HEK293 (cell line): ENCODE data around the gene ADGB.

ENCODE experiments used
- CTCF ChIA-PET: fragments of 350-600 bp; formaldehyde crosslinking; extraction: SDS; loops from one replicate; lab custom pipeline; 2021; ENCODE audit warnings: antibody characterized with exemption; lab: Yijun Ruan, JAX
- POLR2A ChIA-PET: fragments of 300-600 bp; formaldehyde crosslinking; extraction: SDS; loops from one replicate; lab custom pipeline; 2020; ENCODE audit warnings: antibody characterized with exemption, inconsistent platforms; lab: Yijun Ruan, JAX
- H3K27ac ChIP-seq: fragments of 200-500 bp; sonication (Bioruptor generic); 2 replicates; pipeline ENCODE4 v1.5.1; 2014; ENCODE audit warnings: low read depth, low read length, control low read depth, inconsistent platforms; ENCODE audit errors: extremely low read depth
- H3K36me3 ChIP-seq, 2 experiments: fragments of 200-500 bp in 1 of 2; sonication (Bioruptor generic) in 1 of 2; 1 replicate in 1 of 2; 2 replicates in 1 of 2; pipeline ENCODE4 v1.5.1; 2014 to 2017; ENCODE audit warnings: inconsistent platforms in 2 of 2, low read length in 2 of 2; ENCODE audit not compliant: control insufficient read depth in 2 of 2, insufficient read depth in 1 of 2
- H3K4me1 ChIP-seq: fragments of 200-500 bp; sonication (Bioruptor generic); 2 replicates; pipeline ENCODE4 v1.5.1; 2014; ENCODE audit warnings: mild to moderate bottlenecking, low read length, inconsistent platforms; ENCODE audit not compliant: control insufficient read depth, insufficient read depth
- H3K4me3 ChIP-seq: 2 replicates; pipeline ENCODE4 v1.5.1; 2011; ENCODE audit warnings: low read depth, mild to moderate bottlenecking, control low read depth, low read length, moderate library complexity
- H3K9me3 ChIP-seq: fragments of 200-500 bp; sonication (Bioruptor generic); 2 replicates; pipeline ENCODE4 v1.5.1; 2014; ENCODE audit warnings: low read depth, low read length, inconsistent platforms; ENCODE audit not compliant: control insufficient read depth, insufficient read depth
- IKZF3 ChIP-seq: fragments of 450-650 bp; IDR thresholded peaks from 2 replicates; pipeline ENCODE4 v1.5.0; 2018; ENCODE audit warnings: missing biosample characterization, mild to moderate bottlenecking, missing genetic modification characterization, moderate library complexity
- OSR2 ChIP-seq: fragments of 450-650 bp; formaldehyde crosslinking; IDR thresholded peaks from 2 replicates; pipeline ENCODE4 v1.5.1; 2016; ENCODE audit warnings: missing biosample characterization, missing genetic modification characterization
- SETDB1 ChIP-seq: IDR thresholded peaks from one replicate; pipeline ENCODE4 v1.6.1; 2017; ENCODE audit warnings: mild to moderate bottlenecking, low read length, moderate library complexity, mixed read lengths; ENCODE audit not compliant: insufficient read length
- SP3 ChIP-seq: fragments of 450-650 bp; formaldehyde crosslinking; IDR thresholded peaks from 2 replicates; pipeline ENCODE4 v1.5.1; 2016; ENCODE audit warnings: missing biosample characterization, missing genetic modification characterization
- ZIC2 ChIP-seq: fragments of 450-650 bp; formaldehyde crosslinking; IDR thresholded peaks from 2 replicates; pipeline ENCODE4 v1.5.1; 2016; ENCODE audit warnings: missing biosample characterization, missing genetic modification characterization
- ZNF132 ChIP-seq: fragments of 450-650 bp; formaldehyde crosslinking; IDR thresholded peaks from 2 replicates; pipeline ENCODE4 v1.5.1; 2017; ENCODE audit warnings: missing biosample characterization, missing genetic modification characterization, borderline replicate concordance
- ZNF19 ChIP-seq: fragments of 450-650 bp; formaldehyde crosslinking; IDR thresholded peaks from 2 replicates; pipeline ENCODE4; 2016; ENCODE audit warnings: missing biosample characterization, missing genetic modification characterization, low read depth
- ZNF24 ChIP-seq: fragments of 450-650 bp; formaldehyde crosslinking; IDR thresholded peaks from 2 replicates; pipeline ENCODE4 v1.5.1; 2016; ENCODE audit warnings: missing biosample characterization, missing genetic modification characterization
- ZNF311 ChIP-seq: fragments of 450-650 bp; formaldehyde crosslinking; IDR thresholded peaks from 2 replicates; pipeline ENCODE4 v1.5.1; 2017; ENCODE audit warnings: missing biosample characterization, missing genetic modification characterization, borderline replicate concordance
- ZNF423 ChIP-seq: fragments of 450-650 bp; formaldehyde crosslinking; IDR thresholded peaks from 2 replicates; pipeline ENCODE4 v1.5.1; 2016; ENCODE audit warnings: missing biosample characterization, missing genetic modification characterization
- ZNF473 ChIP-seq: fragments of 450-650 bp; formaldehyde crosslinking; IDR thresholded peaks from 2 replicates; pipeline ENCODE4 v1.5.1; 2017; ENCODE audit warnings: missing biosample characterization, missing genetic modification characterization
- ZNF664 ChIP-seq: fragments of 450-650 bp; formaldehyde crosslinking; IDR thresholded peaks from 2 replicates; pipeline ENCODE4 v1.5.1; 2016; ENCODE audit warnings: missing biosample characterization, missing genetic modification characterization
- ZNF707 ChIP-seq: fragments of 450-650 bp; formaldehyde crosslinking; IDR thresholded peaks from 2 replicates; pipeline ENCODE4 v1.5.1; 2016; ENCODE audit warnings: missing biosample characterization, missing genetic modification characterization
- ZSCAN16 ChIP-seq: fragments of 450-650 bp; formaldehyde crosslinking; IDR thresholded peaks from 2 replicates; pipeline ENCODE4 v1.5.1; 2016; ENCODE audit warnings: missing biosample characterization, missing genetic modification characterization
- TF ChIP-seq, protein P1 (sequence below): fragments of 450-650 bp; formaldehyde crosslinking; IDR thresholded peaks from 2 replicates; pipeline ENCODE4 v1.5.1; 2016; ENCODE audit warnings: missing biosample characterization, missing genetic modification characterization, low read depth
- TF ChIP-seq, protein P2 (sequence below): fragments of 450-650 bp; formaldehyde crosslinking; IDR thresholded peaks from 2 replicates; pipeline ENCODE4; 2016; ENCODE audit warnings: missing biosample characterization, missing genetic modification characterization
- TF ChIP-seq, protein P3 (sequence below): fragments of 450-650 bp; formaldehyde crosslinking; IDR thresholded peaks from 2 replicates; pipeline ENCODE4 v1.5.0; 2017; ENCODE audit warnings: missing biosample characterization, missing genetic modification characterization, borderline replicate concordance

The ADGB gene

DNA sequence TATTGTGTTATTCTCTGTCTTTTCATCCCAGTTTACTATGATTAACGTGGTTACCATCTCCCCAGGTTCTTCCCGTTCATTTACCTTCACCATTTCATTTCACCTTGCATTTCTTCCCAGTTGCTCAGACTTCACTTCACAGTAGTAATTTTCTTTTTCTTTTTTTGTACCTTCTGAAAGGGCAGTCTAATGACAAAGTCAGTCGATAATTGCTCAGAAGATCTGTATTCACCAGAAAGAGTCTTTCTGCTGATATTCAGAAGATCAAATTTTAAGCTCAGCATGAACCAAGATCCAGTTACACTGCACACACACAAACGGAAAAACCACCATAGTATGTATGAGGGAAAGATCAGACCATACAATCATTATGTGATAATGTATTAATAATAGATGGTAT is 265.5 kb downstream of the ADGB start:
- no peak overlapping the region for H3K4me3 ChIP-seq
- POLR2A ChIA-PET = no interaction called here
- CTCF ChIA-PET = interaction anchor here (0.6 kb wide), 1 partner anchor 644 kb away, joined by 3 read pairs; the partner anchor contains the start of gene SAMD5
- no peaks in the 10 kb centered on the region for H3K4me1 ChIP-seq
- H3K36me3 ChIP-seq = no peaks in the 10 kb centered on the region
- TF ChIP-seq ZNF473 (tag by site-specific recombination) (no peak), ZSCAN16 (tag by site-specific recombination) (no peak)
- TF ChIP-seq, protein P1, sequence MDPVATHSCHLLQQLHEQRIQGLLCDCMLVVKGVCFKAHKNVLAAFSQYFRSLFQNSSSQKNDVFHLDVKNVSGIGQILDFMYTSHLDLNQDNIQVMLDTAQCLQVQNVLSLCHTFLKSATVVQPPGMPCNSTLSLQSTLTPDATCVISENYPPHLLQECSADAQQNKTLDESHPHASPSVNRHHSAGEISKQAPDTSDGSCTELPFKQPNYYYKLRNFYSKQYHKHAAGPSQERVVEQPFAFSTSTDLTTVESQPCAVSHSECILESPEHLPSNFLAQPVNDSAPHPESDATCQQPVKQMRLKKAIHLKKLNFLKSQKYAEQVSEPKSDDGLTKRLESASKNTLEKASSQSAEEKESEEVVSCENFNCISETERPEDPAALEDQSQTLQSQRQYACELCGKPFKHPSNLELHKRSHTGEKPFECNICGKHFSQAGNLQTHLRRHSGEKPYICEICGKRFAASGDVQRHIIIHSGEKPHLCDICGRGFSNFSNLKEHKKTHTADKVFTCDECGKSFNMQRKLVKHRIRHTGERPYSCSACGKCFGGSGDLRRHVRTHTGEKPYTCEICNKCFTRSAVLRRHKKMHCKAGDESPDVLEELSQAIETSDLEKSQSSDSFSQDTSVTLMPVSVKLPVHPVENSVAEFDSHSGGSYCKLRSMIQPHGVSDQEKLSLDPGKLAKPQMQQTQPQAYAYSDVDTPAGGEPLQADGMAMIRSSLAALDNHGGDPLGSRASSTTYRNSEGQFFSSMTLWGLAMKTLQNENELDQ (tag by site-specific recombination) = no peak
- no peak overlapping the region for H3K27ac ChIP-seq
- H3K9me3 ChIP-seq = no peaks in the 10 kb centered on the region

DNA sequence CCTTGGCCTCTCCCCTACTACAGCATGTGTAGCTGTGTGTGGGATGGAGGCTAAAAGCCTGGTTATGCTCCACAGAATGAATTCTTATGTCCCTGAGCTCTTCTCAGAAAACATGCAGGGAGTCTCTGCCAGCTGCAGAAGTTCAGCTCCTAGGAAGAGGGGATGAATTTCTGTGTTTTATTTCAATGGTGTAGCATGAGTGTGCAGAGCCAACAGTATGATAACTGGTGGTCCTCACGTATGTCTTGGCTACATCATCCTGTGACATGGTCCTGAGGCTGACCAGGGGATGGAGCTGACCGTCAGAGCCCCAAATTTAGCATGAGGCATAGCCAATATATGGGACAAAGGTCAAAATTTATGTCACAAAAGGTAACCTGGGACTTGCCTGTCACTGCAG is 266.1 kb downstream of the ADGB start:
- ChIA-PET POLR2A (no interaction called here), CTCF (interaction anchor here (0.6 kb wide), 1 partner anchor 643 kb away, joined by 3 read pairs; the partner anchor contains the start of gene SAMD5)
- no peaks in the 10 kb centered on the region for H3K36me3 ChIP-seq
- no peak overlapping the region for H3K4me3 ChIP-seq
- no peak overlapping the region for H3K27ac ChIP-seq
- H3K9me3 ChIP-seq = no peaks in the 10 kb centered on the region
- H3K4me1 ChIP-seq = no peaks in the 10 kb centered on the region
- TF ChIP-seq ZNF664 (tag by site-specific recombination) = no peak
- TF ChIP-seq ZNF24 = no peak
- no peak for TF ChIP-seq ZNF423 (tag by site-specific recombination)
- no peak for TF ChIP-seq ZNF311
- TF ChIP-seq SETDB1 = no peak
- TF ChIP-seq, protein P2, sequence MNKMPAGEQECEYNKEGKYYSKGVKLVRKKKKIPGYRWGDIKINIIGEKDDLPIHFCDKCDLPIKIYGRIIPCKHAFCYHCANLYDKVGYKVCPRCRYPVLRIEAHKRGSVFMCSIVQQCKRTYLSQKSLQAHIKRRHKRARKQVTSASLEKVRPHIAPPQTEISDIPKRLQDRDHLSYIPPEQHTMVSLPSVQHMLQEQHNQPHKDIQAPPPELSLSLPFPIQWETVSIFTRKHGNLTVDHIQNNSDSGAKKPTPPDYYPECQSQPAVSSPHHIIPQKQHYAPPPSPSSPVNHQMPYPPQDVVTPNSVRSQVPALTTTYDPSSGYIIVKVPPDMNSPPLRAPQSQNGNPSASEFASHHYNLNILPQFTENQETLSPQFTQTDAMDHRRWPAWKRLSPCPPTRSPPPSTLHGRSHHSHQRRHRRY (tag by site-specific recombination) = no peak
- TF ChIP-seq SP3 (tag by site-specific recombination) = no peak
- TF ChIP-seq ZNF132 (tag by site-specific recombination) = no peak
- no peak for TF ChIP-seq ZIC2 (tag by site-specific recombination)
- TF ChIP-seq, protein P3, sequence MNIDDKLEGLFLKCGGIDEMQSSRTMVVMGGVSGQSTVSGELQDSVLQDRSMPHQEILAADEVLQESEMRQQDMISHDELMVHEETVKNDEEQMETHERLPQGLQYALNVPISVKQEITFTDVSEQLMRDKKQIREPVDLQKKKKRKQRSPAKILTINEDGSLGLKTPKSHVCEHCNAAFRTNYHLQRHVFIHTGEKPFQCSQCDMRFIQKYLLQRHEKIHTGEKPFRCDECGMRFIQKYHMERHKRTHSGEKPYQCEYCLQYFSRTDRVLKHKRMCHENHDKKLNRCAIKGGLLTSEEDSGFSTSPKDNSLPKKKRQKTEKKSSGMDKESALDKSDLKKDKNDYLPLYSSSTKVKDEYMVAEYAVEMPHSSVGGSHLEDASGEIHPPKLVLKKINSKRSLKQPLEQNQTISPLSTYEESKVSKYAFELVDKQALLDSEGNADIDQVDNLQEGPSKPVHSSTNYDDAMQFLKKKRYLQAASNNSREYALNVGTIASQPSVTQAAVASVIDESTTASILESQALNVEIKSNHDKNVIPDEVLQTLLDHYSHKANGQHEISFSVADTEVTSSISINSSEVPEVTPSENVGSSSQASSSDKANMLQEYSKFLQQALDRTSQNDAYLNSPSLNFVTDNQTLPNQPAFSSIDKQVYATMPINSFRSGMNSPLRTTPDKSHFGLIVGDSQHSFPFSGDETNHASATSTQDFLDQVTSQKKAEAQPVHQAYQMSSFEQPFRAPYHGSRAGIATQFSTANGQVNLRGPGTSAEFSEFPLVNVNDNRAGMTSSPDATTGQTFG (tag by site-specific recombination) = no peak
- TF ChIP-seq ZNF707 (tag by site-specific recombination) = no peak
- TF ChIP-seq ZNF19 (tag by site-specific recombination) = no peak
- no peak for TF ChIP-seq OSR2 (tag by site-specific recombination)
- TF ChIP-seq IKZF3 (tag by site-specific recombination) = no peak
